ENCODE measurements around the gene KLF12.

KLF12 gene

GRCh38 chr13:74101436-74101835 lies 32.8 kb downstream of the KLF12 start:
- DNase-seq: no peak

GRCh38 chr13:74098077-74098476 lies 36.1 kb downstream of the KLF12 start:
- no peak for DNase-seq

DNA sequence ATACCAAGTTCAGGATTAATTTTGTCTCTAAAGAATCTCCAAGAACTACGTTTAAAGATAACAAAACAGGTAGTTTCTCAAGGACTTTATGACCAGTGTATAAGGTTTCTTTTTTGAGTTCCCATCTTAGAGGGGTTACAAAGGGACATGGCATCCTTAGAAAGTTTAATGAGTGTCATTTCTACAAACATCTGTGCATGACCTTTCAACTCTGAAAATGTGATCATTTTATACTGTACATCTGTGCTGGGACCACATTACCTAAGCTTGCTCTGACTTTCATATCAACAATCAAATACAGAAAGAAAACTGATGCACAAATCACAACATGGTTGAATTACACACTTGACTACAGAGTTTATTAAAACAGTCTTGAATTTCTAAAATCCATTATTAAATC lies 37.1 kb downstream of the KLF12 start:
- DNase-seq: no peak

DNA sequence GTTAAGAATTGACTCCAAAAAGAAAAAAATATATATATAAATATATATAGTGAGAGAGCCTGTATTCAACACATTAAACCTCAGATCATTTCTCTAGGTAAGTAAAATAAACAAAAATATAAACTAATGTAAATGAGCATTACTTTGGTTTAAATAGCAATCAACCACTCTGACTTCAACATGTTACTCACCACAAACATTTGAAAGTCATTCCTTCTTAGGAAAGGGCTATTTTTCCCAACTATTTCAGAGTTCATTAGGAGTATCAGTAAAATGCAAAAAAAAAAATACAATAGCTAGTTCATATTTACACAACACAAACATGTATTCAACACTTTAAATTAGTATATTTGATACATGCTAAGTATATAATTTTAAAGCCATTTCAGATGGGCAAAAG lies 40.5 kb downstream of the KLF12 start:
- DNase-seq: no peak

- no peak for DNase-seq
Measured at GRCh38 chr13:74092711-74093110, 41.5 kb downstream of the KLF12 start.

- no peak for DNase-seq
Measured at GRCh38 chr13:74090869-74091605, 43.2 kb downstream of the KLF12 start.

GRCh38 chr13:74090397-74090796 lies 43.8 kb downstream of the KLF12 start:
- no peak for DNase-seq

DNA sequence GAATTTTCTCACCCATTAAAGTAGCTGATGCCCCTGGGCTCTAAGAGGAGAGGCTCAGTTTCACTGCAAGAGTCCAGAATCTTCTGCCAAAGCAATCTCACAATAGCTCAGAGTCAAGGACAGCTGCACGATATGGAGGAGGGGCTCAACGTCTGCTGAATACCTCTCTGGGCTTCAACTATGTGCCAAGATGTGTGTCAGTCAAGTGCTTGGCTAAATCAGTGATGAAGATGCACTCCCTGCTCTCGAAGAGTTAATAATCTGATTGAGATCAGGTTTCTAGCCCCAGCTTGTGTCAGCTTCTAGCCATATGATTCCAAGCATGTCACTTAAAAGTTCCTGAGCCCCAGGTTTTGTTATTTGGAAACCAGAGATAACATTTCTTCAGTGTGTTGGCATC lies 46.8 kb downstream of the KLF12 start:
- no peak for DNase-seq
